Chondrocyte (in vitro differentiated cells): ENCODE results near the gene P3H1. TPM values are rescaled to one million over a fixed set of nuclear protein-coding genes. Genes with fewer than 3 reads are reported as not detected.

Experiments used
- DNase-seq: peaks from one replicate; pipeline ENCODE4 v3.0.0; 2021; ENCODE audit warnings: mixed read lengths, low spot score
- H3K27ac Mint-ChIP-seq: one replicate; pipeline ENCODE4 v1.8.0; 2021; ENCODE audit warnings: mild to moderate bottlenecking, moderate library complexity, mixed read lengths; ENCODE audit not compliant: unreplicated experiment
- H3K27me3 Mint-ChIP-seq: 2 replicates; pipeline ENCODE4 v1.8.0; 2021; ENCODE audit warnings: low read depth, mixed read lengths
- H3K36me3 Mint-ChIP-seq: 2 replicates; pipeline ENCODE4 v1.8.0; 2021; ENCODE audit warnings: low read depth, mixed read lengths
- H3K4me1 Mint-ChIP-seq: 2 replicates; pipeline ENCODE4 v1.8.0; 2021; ENCODE audit warnings: low read depth, mild to moderate bottlenecking, mixed read lengths
- H3K4me3 Mint-ChIP-seq: one replicate; pipeline ENCODE4 v1.8.0; 2021; ENCODE audit warnings: mild to moderate bottlenecking, moderate library complexity, mixed read lengths; ENCODE audit not compliant: unreplicated experiment
- H3K9me3 Mint-ChIP-seq: 2 replicates; pipeline ENCODE4 v1.8.0; 2021; ENCODE audit warnings: low read depth, mixed read lengths
- CTCF ChIP-seq: fragments of 200-600 bp; sonication (generic); IDR thresholded peaks from 2 replicates; pipeline ENCODE4 v1.5.0; 2021; ENCODE audit warnings: antibody characterized with exemption, mild to moderate bottlenecking, moderate library complexity
- total RNA-seq: library from RNA; stranded (reverse); gene quantifications from 3 replicates; pipeline ENCODE4 v1.2.1, GENCODE V29; 2021

The P3H1 gene
- total RNA-seq, 1 donor from 2014 or later: 278 TPM

- Mint-ChIP-seq H3K36me3 (peaks cover 9% of the 10 kb centered on the region), H3K27me3 (no peaks in the 10 kb centered on the region), H3K4me3 (no peak overlapping the region), H3K27ac (no peak overlapping the region), H3K4me1 (peaks cover 13% of the 10 kb centered on the region), H3K9me3 (peaks cover 6% of the 10 kb centered on the region)
- no peak for DNase-seq
- no peak for TF ChIP-seq CTCF
These were observed 39.3 kb upstream of the P3H1 start for GRCh38 chr1:42806171-42806570.

GRCh38 chr1:42801832-42802473 lies 35.1 kb upstream of the P3H1 start:
- H3K4me1 Mint-ChIP-seq: peaks cover 13% of the 10 kb centered on the region
- H3K36me3 Mint-ChIP-seq: peaks cover 9% of the 10 kb centered on the region
- no peaks in the 10 kb centered on the region for H3K27me3 Mint-ChIP-seq
- no peak overlapping the region for H3K27ac Mint-ChIP-seq
- no peak overlapping the region for H3K4me3 Mint-ChIP-seq
- no peak for DNase-seq
- peaks cover 6% of the 10 kb centered on the region for H3K9me3 Mint-ChIP-seq
- no peak for TF ChIP-seq CTCF

GRCh38 chr1:42797979-42798378 lies 31.2 kb upstream of the P3H1 start:
- H3K4me3 Mint-ChIP-seq: no peak overlapping the region
- no peaks in the 10 kb centered on the region for H3K9me3 Mint-ChIP-seq
- H3K27ac Mint-ChIP-seq: no peak overlapping the region
- H3K27me3 Mint-ChIP-seq: no peaks in the 10 kb centered on the region
- TF ChIP-seq CTCF: no peak
- H3K4me1 Mint-ChIP-seq: peaks cover 3% of the 10 kb centered on the region
- no peak for DNase-seq
- H3K36me3 Mint-ChIP-seq: no peaks in the 10 kb centered on the region

GRCh38 chr1:42797414-42797813 lies 30.6 kb upstream of the P3H1 start:
- H3K4me1 Mint-ChIP-seq: peaks cover 3% of the 10 kb centered on the region
- H3K9me3 Mint-ChIP-seq: no peaks in the 10 kb centered on the region
- TF ChIP-seq CTCF: no peak
- no peak overlapping the region for H3K4me3 Mint-ChIP-seq
- H3K36me3 Mint-ChIP-seq: no peaks in the 10 kb centered on the region
- no peak for DNase-seq
- no peak overlapping the region for H3K27ac Mint-ChIP-seq
- no peaks in the 10 kb centered on the region for H3K27me3 Mint-ChIP-seq

- Mint-ChIP-seq H3K27ac (no peak overlapping the region), H3K4me1 (no peaks in the 10 kb centered on the region), H3K4me3 (no peak overlapping the region), H3K36me3 (no peaks in the 10 kb centered on the region), H3K9me3 (no peaks in the 10 kb centered on the region), H3K27me3 (no peaks in the 10 kb centered on the region)
- DNase-seq: no peak
- TF ChIP-seq CTCF: no peak
These were observed 27.0 kb upstream of the P3H1 start for GRCh38 chr1:42793824-42794223.
